ENCODE results near the gene SPRN.

- no peak for TF ChIP-seq POLR2A (IDR thresholded peaks at IDR 0.05)
- TF ChIP-seq, protein P1, sequence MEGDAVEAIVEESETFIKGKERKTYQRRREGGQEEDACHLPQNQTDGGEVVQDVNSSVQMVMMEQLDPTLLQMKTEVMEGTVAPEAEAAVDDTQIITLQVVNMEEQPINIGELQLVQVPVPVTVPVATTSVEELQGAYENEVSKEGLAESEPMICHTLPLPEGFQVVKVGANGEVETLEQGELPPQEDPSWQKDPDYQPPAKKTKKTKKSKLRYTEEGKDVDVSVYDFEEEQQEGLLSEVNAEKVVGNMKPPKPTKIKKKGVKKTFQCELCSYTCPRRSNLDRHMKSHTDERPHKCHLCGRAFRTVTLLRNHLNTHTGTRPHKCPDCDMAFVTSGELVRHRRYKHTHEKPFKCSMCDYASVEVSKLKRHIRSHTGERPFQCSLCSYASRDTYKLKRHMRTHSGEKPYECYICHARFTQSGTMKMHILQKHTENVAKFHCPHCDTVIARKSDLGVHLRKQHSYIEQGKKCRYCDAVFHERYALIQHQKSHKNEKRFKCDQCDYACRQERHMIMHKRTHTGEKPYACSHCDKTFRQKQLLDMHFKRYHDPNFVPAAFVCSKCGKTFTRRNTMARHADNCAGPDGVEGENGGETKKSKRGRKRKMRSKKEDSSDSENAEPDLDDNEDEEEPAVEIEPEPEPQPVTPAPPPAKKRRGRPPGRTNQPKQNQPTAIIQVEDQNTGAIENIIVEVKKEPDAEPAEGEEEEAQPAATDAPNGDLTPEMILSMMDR (IDR thresholded peaks at IDR 0.05) = no peak
- no peak for TF ChIP-seq EP300 (IDR thresholded peaks at IDR 0.05)
- TF ChIP-seq POLR2AphosphoS5 (IDR thresholded peaks at IDR 0.05) = no peak
Observed at GRCh38 chr10:133445751-133446708, 21.6 kb upstream of the SPRN start.

Data from upper lobe of left lung (tissue), 4 donors.